ENCODE data around the gene SORCS2.
A peak's percentile ranks its signal among the peaks of the same experiment; 100 is the strongest.

SORCS2 gene

DNA sequence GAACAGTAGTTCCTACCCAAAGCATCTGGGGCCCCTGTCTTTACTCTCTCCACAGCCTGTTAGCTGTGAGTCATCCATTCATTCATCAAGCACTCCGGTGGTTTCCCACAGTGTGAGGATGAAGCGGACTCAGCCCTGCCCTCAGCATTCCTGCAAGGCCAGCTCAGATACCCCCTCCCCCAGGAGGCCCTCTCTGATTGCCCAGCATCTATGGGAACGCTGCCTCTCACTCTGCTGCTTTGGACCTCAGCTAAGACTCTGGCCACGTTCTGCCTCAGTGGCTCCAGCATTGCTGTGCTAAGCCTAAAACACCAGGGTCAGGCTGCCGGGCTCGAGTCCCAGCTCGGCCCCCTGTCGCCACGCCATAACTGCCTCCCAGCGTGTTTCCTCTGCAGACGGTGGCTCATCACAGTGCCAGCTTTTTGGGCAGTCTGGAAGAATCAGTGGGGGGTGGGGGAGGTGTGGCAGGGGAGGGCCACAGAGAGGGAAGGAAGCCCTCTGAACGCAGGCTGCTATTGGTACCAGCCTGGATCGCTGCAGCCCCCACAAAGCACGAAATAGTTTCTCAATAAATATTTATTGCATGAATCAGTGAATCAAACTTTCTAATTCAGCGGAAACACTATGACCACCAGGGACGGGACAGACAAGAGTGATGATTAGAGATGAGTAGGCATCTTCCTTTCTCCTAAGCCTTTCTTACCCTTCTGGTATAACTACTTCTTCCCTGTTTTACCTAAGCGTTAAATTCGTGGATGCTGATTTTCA is 74.4 kb downstream of the SORCS2 start:
- TF ChIP-seq YY1 (IDR thresholded peaks at IDR 0.05; ENCODE audit: low read depth): no peak
- no peak for TF ChIP-seq CEBPB (IDR thresholded peaks at IDR 0.05)
- no peak for TF ChIP-seq FOXM1 (IDR thresholded peaks at IDR 0.05; ENCODE audit: borderline replicate concordance, low read depth)
- TF ChIP-seq NFIC (IDR thresholded peaks at IDR 0.05): no peak
- TF ChIP-seq EP300 (IDR thresholded peaks at IDR 0.05; ENCODE audit: borderline replicate concordance): peak; percentile 39; the same call in 1 of the 2 replicates
- TF ChIP-seq EGR1 (IDR thresholded peaks at IDR 0.05): no peak
- TF ChIP-seq, protein P1, sequence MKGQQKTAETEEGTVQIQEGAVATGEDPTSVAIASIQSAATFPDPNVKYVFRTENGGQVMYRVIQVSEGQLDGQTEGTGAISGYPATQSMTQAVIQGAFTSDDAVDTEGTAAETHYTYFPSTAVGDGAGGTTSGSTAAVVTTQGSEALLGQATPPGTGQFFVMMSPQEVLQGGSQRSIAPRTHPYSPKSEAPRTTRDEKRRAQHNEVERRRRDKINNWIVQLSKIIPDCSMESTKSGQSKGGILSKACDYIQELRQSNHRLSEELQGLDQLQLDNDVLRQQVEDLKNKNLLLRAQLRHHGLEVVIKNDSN (IDR thresholded peaks at IDR 0.05): no peak
- TF ChIP-seq TEAD4 (IDR thresholded peaks at IDR 0.05): peak; percentile 44
- TF ChIP-seq, protein P2, sequence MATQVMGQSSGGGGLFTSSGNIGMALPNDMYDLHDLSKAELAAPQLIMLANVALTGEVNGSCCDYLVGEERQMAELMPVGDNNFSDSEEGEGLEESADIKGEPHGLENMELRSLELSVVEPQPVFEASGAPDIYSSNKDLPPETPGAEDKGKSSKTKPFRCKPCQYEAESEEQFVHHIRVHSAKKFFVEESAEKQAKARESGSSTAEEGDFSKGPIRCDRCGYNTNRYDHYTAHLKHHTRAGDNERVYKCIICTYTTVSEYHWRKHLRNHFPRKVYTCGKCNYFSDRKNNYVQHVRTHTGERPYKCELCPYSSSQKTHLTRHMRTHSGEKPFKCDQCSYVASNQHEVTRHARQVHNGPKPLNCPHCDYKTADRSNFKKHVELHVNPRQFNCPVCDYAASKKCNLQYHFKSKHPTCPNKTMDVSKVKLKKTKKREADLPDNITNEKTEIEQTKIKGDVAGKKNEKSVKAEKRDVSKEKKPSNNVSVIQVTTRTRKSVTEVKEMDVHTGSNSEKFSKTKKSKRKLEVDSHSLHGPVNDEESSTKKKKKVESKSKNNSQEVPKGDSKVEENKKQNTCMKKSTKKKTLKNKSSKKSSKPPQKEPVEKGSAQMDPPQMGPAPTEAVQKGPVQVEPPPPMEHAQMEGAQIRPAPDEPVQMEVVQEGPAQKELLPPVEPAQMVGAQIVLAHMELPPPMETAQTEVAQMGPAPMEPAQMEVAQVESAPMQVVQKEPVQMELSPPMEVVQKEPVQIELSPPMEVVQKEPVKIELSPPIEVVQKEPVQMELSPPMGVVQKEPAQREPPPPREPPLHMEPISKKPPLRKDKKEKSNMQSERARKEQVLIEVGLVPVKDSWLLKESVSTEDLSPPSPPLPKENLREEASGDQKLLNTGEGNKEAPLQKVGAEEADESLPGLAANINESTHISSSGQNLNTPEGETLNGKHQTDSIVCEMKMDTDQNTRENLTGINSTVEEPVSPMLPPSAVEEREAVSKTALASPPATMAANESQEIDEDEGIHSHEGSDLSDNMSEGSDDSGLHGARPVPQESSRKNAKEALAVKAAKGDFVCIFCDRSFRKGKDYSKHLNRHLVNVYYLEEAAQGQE (IDR thresholded peaks at IDR 0.05; ENCODE audit: low read depth): no peak

DNA sequence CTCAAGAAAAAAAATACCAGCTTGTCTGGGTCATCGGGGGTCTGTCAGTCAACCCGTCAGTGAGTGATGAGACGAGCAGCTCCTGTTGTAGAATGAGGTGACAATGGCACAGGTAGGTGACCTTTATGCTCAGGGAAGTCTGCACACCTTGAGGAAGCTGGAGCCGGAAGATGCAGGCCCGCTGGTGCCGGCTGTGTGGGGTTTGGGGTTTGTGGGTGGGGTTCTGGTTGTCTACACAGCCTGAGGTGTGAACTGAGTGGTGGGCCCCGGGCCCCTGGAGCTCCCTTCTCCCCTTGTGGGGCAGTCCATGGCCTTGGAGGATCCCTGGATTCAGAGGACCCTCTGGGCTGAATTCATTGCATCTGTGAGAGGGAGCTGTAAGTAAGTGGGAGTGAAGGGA is 75.5 kb downstream of the SORCS2 start:
- TF ChIP-seq EP300 (IDR thresholded peaks at IDR 0.05; ENCODE audit: borderline replicate concordance): no peak
- TF ChIP-seq, protein P3, sequence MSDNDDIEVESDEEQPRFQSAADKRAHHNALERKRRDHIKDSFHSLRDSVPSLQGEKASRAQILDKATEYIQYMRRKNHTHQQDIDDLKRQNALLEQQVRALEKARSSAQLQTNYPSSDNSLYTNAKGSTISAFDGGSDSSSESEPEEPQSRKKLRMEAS (IDR thresholded peaks at IDR 0.05): no peak
- no peak for TF ChIP-seq CREB1 (IDR thresholded peaks at IDR 0.05; ENCODE audit: low read depth)
- TF ChIP-seq TEAD4 (IDR thresholded peaks at IDR 0.05): no peak
- no peak for TF ChIP-seq CEBPB (IDR thresholded peaks at IDR 0.05)
- TF ChIP-seq NFIC (IDR thresholded peaks at IDR 0.05): no peak
- no peak for TF ChIP-seq FOXM1 (IDR thresholded peaks at IDR 0.05; ENCODE audit: borderline replicate concordance, low read depth)
- no peak for TF ChIP-seq ZBTB7A (IDR thresholded peaks at IDR 0.05; ENCODE audit: low read depth)
- TF ChIP-seq, protein P1 (IDR thresholded peaks at IDR 0.05): no peak
- TF ChIP-seq EGR1 (IDR thresholded peaks at IDR 0.05): no peak
- TF ChIP-seq, protein P2 (IDR thresholded peaks at IDR 0.05; ENCODE audit: low read depth): no peak
- no peak for TF ChIP-seq YY1 (IDR thresholded peaks at IDR 0.05; ENCODE audit: low read depth)
- TF ChIP-seq RAD21 (IDR thresholded peaks at IDR 0.05; ENCODE audit: low read depth): no peak
- no peak for TF ChIP-seq TAF1 (IDR thresholded peaks at IDR 0.05; ENCODE audit: low read depth)

DNA sequence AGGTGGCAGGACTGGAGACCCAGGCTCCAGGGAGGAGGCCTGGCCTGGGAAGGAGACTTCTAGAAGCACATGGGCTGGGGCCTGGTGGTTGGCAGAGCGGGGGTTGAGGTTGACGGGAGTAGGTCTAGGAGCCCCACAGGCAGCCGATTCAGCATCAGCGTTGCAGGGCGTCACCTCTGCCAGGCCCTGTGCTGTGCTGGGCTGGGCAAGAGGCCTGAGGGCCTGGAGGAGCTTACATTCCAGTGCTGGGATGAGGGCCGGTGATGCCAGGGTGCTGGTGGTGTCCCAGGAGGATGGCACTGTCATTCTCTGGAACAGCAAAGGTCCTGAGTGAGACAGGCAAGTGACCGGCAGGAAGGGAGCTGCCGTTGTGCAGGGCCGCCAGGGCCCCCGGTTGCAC is 76.6 kb downstream of the SORCS2 start:
- no peak for TF ChIP-seq TEAD4 (IDR thresholded peaks at IDR 0.05)
- TF ChIP-seq, protein P1 (IDR thresholded peaks at IDR 0.05): no peak
- TF ChIP-seq, protein P3 (IDR thresholded peaks at IDR 0.05): no peak
- no peak for TF ChIP-seq EGR1 (IDR thresholded peaks at IDR 0.05)
- TF ChIP-seq FOXM1 (IDR thresholded peaks at IDR 0.05; ENCODE audit: borderline replicate concordance, low read depth): no peak
- no peak for TF ChIP-seq RAD21 (IDR thresholded peaks at IDR 0.05; ENCODE audit: low read depth)
- TF ChIP-seq CEBPB (IDR thresholded peaks at IDR 0.05): no peak

DNA sequence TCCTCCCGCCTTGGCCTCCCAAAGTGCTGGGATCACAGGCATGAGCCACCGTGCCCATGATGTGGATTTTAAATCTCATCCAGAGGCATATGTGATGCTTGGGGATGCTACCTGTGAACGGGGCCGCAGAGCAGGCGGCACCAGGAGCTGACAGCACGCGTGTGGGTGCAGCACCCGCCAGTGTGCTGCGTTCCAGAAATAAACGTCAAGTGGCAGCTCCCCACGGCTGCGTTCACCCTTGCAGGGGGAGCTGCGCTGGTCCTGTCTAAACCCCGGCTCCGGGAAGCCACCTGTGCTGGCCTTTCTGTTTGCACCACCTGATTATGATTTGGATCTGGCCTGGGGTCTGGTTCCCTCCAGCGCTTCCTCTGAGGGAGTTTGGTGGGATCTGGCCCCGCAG is 77.8 kb downstream of the SORCS2 start:
- no peak for TF ChIP-seq TCF12 (IDR thresholded peaks at IDR 0.05; ENCODE audit: low read depth)
- no peak for TF ChIP-seq FOXM1 (IDR thresholded peaks at IDR 0.05; ENCODE audit: borderline replicate concordance, low read depth)
- TF ChIP-seq CREB1 (IDR thresholded peaks at IDR 0.05; ENCODE audit: low read depth): no peak
- no peak for TF ChIP-seq RAD21 (IDR thresholded peaks at IDR 0.05; ENCODE audit: low read depth)
- TF ChIP-seq, protein P1 (IDR thresholded peaks at IDR 0.05): no peak
- no peak for TF ChIP-seq ZBTB7A (IDR thresholded peaks at IDR 0.05; ENCODE audit: low read depth)
- TF ChIP-seq, protein P2 (IDR thresholded peaks at IDR 0.05; ENCODE audit: low read depth): no peak
- TF ChIP-seq EP300 (IDR thresholded peaks at IDR 0.05; ENCODE audit: borderline replicate concordance): no peak
- TF ChIP-seq EGR1 (IDR thresholded peaks at IDR 0.05): no peak
- TF ChIP-seq CEBPB (IDR thresholded peaks at IDR 0.05): no peak
- TF ChIP-seq TEAD4 (IDR thresholded peaks at IDR 0.05): no peak
- TF ChIP-seq, protein P3 (IDR thresholded peaks at IDR 0.05): no peak
- TF ChIP-seq YY1 (IDR thresholded peaks at IDR 0.05; ENCODE audit: low read depth): no peak
- TF ChIP-seq TAF1 (IDR thresholded peaks at IDR 0.05; ENCODE audit: low read depth): no peak

All from Ishikawa (cell line).